GM12865 (cell line): ENCODE data around the gene CIAO2B.

Source experiments
- DNase-seq: peaks from one replicate; pipeline ENCODE4 v3.0.0; 2010; ENCODE audit warnings: low read depth
- H3K4me3 ChIP-seq: 2 replicates; pipeline ENCODE4 v1.5.1; 2011; ENCODE audit warnings: mild to moderate bottlenecking, low read depth, low read length, control low read depth
- TF ChIP-seq, protein P1 (sequence below): IDR thresholded peaks from 2 replicates; pipeline ENCODE4 v1.5.1; 2011; ENCODE audit warnings: low read length, control low read depth, low read depth, inconsistent platforms; ENCODE audit not compliant: insufficient read depth; ENCODE audit errors: missing control alignments

Gene CIAO2B

DNA sequence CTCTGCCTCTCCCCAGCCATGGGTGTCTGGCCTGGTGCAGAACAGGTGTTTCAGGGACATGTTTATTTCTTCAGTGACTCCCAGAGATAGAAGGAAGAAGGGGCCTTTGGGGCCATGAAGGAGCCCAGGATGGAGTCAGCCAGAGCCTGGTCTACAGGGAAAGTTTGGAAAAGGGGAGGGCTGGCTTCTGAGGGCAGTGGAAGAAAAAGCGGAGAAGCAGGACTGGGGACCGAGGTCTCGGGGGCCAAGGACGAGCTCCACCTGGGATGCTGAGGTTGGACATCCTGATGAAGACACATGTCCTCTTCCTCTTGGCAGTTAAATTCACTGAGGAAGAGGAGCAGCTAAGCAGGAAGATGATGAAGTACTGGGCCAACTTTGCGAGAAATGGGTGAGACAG lies 8.8 kb upstream of the CIAO2B start:
- DNase-seq, result no peak
- TF ChIP-seq, protein P1, sequence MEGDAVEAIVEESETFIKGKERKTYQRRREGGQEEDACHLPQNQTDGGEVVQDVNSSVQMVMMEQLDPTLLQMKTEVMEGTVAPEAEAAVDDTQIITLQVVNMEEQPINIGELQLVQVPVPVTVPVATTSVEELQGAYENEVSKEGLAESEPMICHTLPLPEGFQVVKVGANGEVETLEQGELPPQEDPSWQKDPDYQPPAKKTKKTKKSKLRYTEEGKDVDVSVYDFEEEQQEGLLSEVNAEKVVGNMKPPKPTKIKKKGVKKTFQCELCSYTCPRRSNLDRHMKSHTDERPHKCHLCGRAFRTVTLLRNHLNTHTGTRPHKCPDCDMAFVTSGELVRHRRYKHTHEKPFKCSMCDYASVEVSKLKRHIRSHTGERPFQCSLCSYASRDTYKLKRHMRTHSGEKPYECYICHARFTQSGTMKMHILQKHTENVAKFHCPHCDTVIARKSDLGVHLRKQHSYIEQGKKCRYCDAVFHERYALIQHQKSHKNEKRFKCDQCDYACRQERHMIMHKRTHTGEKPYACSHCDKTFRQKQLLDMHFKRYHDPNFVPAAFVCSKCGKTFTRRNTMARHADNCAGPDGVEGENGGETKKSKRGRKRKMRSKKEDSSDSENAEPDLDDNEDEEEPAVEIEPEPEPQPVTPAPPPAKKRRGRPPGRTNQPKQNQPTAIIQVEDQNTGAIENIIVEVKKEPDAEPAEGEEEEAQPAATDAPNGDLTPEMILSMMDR, result no peak
- H3K4me3 ChIP-seq, result no peak overlapping the region

DNA sequence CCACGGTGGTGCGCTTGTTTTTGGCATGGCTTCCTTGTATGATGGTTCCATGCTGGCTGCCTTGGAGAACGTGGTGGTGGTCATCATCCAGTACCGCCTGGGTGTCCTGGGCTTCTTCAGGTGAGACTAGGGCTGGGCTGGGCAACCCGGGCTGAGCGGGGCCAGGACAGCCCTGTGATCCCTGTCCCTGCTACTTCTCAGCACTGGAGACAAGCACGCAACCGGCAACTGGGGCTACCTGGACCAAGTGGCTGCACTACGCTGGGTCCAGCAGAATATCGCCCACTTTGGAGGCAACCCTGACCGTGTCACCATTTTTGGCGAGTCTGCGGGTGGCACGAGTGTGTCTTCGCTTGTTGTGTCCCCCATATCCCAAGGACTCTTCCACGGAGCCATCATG lies 6.0 kb upstream of the CIAO2B start:
- TF ChIP-seq, protein P1, result no peak
- H3K4me3 ChIP-seq, result no peak overlapping the region
- DNase-seq, result no peak

DNA sequence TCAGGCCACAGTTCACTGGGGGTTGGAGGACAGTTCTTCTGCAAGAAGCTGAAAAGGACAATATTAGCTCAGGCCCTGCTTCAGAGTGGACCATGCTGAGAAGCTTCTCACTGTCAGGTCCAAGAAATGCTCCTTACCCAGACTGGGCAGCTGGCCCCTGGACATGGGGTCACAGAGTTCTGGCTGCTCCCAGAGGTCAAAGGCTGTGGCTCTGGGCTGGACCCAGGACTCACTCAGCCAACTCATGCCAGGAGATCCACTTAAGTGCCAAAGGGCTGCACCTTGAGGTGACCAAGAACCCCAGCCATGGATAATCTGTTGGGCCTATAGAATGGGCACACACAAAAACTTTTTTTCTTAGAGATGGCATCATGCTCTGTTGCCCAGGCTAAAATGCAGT lies 5.2 kb upstream of the CIAO2B start:
- TF ChIP-seq, protein P1, result no peak
- H3K4me3 ChIP-seq, result no peak overlapping the region
- DNase-seq, result no peak

DNA sequence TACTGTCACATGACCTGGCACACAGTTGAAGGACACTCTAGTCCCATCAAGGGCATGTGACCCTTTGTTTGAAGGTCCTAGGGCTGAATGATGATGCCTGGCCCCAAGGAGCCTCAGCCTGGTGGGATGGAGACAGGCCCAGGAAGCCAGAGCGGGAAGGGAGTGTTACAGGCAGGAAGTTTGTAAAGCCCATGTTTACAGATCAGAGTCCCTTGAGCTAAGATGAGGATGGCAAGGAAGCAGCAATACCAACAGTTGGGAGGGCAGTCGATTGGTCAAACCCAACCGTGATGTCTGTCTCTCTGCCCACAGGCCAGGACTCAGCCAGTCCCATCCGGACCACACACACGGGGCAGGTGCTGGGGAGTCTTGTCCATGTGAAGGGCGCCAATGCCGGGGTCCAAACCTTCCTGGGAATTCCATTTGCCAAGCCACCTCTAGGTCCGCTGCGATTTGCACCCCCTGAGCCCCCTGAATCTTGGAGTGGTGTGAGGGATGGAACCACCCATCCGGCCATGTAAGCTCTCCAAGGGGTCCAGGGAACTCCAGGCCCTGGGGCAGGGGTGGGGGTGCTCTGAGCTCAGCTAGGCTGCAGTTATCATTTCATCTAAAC lies 3.6 kb upstream of the CIAO2B start:
- no peak for DNase-seq
- TF ChIP-seq, protein P1, result no peak

DNA sequence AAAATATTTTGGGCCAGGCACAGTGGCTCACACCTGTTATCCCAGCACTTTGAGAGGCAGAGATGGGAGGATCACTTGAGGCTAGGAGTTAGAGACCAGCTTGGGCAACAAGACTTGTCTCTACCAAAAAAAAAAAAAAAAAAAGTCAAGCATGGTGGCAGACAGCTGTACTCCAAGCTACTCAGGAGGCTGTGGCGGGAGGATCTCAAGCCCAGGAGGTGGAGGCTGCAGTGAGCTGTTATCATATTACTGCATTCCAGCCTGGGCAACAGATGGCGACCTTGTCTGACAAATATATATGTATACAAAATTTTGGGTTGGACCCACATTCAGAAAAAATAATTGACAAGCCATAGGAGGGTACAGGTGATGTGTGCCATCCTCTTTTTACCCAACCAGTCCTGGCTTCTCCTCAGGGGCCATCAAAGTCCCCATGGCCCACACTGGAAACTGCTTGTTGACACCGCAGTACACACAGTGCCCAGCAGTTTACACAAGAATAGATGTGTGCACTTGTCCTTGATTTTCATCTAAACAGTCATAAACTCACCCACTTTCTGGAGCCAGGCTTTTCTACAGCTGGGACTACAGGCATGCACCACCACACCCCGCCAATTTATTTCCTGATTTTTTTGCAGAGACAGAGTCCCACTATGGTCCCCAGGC lies 2.8 kb upstream of the CIAO2B start:
- TF ChIP-seq, protein P1, result no peak
- no peak overlapping the region for H3K4me3 ChIP-seq
- DNase-seq, result no peak

More for the DNA sequence above, 3.6 kb upstream of the CIAO2B start:
- no peak overlapping the region for H3K4me3 ChIP-seq

DNA sequence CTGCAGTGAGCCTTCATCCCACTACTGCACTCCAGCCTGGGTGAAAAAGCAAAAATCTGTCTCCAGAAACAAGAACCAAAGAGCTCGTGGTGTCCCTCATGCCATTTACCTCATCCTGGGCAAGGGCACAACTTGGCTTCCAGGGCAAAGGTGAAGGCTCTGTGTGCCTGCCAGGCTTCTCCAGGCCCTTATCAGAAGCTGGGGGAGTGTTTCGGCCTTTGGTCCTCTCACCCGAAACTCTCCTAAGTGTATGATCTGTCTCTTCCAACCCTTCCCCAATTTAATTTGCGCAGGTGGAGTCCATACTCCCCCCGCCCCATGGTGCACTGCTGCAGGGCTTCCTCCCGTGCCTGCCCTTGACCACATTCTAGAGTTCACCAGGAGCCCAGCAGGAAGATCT lies 2.3 kb upstream of the CIAO2B start:
- H3K4me3 ChIP-seq, result no peak overlapping the region
- TF ChIP-seq, protein P1, result no peak
- no peak for DNase-seq
